COR-L47 (cell line): ENCODE results near the gene DCTN2.

Experiments used
- DNase-seq: peaks from one replicate; lab custom pipeline; 2025; lab: John Stamatoyannopoulos, UW

DCTN2 gene

DNA sequence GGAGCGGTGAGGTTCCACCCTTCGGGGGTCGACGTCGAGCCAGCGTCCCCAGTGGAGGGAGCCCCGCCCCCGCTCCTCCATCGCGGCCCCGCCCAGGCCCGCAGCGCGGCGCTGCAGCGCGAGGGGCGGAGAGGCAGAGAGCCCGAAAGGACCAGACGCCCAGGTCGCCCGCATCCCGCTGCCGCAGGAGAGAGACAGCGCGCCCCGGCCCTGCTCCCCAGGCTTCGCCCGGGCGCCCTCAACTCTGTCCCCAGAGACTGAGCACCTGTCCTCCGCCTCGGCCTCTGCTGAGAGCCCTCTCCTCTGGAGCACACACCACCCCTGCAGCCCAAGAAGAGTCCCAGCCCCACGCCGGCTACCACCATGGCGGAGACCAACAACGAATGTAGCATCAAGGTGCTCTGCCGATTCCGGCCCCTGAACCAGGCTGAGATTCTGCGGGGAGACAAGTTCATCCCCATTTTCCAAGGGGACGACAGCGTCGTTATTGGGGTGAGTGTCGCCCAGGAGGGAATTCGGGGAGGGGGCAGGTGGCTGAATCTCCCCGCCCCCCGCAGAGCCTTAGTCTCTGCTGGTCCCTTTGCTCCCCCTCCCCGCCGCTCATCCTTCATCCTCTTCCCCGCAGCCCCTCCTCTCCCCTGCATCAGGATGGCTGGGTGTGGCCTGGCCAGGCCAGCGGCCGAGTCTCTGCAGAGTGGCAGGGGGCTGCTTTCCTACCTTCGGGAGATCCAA, 3.1 kb upstream of the DCTN2 start, which contains the start of gene KIF5A:
Gene KIF5A (plus strand): TSS at position 136 of the 732 bp plus-strand sequence. CDS start 228 bp downstream, at position 364.
- peak; percentile 62 for DNase-seq

- no peak for DNase-seq
Measured at GRCh38 chr12:57549203-57549908, 2.4 kb upstream of the DCTN2 start.

GRCh38 chr12:57548488-57548887, 1.5 kb upstream of the DCTN2 start:
- no peak for DNase-seq

DNA sequence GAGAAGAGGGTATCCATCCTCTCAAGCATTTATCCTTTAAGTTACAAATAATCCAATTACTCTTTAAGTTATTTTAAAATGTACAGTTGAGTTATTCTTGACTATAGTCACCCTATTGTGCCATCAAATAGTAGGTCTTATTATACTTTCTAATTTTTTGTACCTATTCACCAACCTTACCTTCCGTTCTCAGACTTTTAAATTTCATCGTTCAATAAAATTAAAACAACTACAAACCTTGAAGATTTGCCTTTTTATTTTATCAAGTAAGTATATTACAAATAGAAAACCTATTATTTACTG, 972 bp upstream of the DCTN2 start:
- DNase-seq: no peak

GRCh38 chr12:57547288-57548012, 458 bp upstream of the DCTN2 start:
- DNase-seq: no peak

- DNase-seq: no peak
Measured at GRCh38 chr12:57545809-57546437, 1.1 kb downstream of the DCTN2 start.

DNA sequence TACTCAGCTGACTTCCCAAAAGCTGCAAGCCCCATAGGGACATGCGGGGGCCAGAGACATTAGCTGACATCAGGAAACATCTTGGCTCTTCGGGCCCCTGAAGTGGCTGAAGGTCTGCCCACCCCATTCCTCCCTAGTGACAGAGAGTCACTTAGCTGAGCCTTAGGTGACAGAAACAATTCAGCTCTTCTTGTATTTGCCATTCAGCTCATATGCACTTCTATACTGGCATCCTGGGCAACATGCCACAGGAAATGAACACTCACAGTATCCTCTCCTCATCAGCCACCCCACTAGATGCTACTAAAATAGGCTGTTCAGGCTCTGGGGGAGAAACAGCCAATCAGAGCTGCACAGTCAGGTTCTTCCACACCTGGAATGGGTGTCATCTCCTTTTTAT, 3.4 kb downstream of the DCTN2 start:
- DNase-seq: no peak

GRCh38 chr12:57541717-57542116, 5.3 kb downstream of the DCTN2 start:
- no peak for DNase-seq

- DNase-seq: no peak
Measured at GRCh38 chr12:57541001-57541400, 6.0 kb downstream of the DCTN2 start.

- no peak for DNase-seq
Measured at GRCh38 chr12:57539134-57539768, 7.7 kb downstream of the DCTN2 start.

- DNase-seq: no peak
Measured at GRCh38 chr12:57536597-57536942, 10.4 kb downstream of the DCTN2 start.

DNA sequence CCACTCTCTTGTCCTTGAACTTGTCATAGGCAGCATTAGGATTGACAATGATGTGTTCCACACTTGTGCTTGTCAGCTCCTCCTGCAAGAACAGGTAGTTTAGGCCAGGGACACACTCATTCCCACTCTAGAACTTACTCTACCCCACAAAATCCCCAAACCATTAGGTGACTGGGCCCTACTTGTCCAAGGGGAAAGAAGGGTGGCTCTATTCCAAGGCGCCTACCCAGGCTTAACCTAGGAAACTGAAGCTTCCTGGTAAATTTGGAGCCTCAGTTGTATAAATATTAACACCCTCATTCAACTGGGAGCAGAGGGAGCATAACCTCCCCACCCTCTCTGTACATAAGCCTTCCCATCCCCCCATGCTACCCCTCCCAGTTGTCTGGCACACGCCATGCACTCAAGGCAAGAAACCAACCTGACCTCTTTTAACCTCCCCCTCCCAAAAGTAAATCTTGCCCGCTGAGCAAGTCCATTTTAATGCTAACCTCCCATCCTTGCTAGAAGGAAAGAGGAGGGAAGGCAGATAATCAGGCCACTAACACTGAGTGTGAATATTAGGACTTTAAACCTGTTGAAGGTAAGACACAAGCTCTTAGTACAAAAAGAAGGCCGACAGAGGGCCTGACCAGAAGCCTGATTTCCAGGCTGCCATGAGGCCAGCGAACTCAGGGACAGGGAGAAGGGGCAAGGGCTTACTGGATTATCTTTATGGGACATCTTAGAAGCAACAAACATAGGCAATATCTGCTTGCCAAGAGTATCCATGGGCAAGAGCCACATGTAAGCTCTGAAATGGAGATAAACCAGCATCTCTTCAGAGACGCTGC, 11.0 kb downstream of the DCTN2 start:
- no peak for DNase-seq

- no peak for DNase-seq
Measured at GRCh38 chr12:57534991-57535543, 11.9 kb downstream of the DCTN2 start.

DNA sequence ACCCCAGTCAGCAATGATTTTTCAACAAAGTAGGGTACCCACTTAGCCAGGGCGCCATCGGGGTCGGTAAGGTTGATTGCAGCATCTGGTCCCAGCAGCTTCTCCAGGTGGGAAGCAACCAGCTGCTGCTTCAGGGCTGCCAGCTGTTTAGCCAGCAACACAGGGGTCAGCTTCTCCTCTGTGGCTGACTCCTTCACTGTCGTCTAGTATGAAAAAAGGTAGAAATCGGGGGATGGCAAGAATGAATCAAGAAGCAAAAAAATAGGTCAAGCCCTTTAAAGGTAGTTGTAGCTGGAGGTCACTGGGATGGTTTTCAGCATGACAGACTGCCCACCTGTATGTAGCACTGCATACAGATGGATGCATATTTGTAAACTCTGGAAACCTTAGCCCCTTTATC, 12.7 kb downstream of the DCTN2 start:
- no peak for DNase-seq

GRCh38 chr12:57533108-57533507, 13.9 kb downstream of the DCTN2 start:
- DNase-seq: no peak

GRCh38 chr12:57531836-57532235, 15.2 kb downstream of the DCTN2 start:
- DNase-seq: no peak

- no peak for DNase-seq
Measured at GRCh38 chr12:57530396-57531142, 16.4 kb downstream of the DCTN2 start.

DNA sequence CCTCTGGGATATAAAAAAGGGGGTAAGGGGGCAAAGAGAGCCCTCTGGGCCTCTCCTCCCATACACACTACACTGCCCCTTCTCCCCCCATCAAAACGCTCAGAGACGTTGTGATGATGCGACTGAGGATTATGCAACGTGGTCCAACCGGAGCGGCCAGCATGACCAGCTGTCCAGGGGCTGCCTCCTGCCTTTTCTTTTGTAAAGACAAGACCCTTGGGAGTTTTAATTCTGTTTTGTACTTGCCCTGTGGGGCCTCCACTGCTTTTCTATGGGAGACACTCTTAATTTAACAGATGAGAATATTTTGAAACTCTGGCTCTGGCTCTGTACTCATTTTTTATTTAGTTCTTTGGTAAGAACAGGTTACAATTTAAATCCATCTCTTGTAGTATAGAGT, 17.2 kb downstream of the DCTN2 start:
- no peak for DNase-seq

DNA sequence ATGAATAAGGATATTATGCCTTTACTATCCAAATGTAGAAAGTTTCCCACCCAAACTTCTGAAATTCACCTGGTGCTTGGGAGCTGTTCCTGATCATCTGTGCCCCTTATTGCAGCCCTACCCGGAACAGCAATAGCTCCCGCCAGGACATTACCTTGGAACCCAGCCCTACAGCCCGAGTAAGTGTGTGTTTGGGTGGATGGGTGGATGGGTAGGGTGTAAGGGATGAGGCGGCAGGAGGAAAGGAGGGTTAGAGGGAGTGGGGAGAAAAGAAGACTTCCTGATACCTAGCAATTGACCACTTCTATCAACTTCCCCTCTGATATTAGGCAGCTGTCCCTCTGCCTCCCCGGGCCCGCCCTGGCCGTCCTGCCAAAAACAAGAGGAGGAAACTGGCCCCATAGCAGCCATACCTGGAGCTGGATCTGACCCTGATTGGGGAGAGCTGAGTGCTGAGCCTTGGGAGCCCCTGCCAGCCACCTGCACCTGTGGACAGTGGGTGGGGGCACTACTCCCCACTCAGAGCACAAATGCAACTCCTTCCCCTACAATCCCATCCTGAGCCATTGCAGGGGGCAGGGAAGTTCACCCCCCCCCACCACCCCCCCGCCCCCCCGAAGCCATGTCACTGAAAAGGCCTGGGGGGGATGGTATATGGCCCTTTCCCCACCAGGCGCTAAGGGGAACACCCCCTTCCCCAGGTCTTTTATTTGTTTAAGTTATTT, 18.0 kb downstream of the DCTN2 start:
- no peak for DNase-seq

DNA sequence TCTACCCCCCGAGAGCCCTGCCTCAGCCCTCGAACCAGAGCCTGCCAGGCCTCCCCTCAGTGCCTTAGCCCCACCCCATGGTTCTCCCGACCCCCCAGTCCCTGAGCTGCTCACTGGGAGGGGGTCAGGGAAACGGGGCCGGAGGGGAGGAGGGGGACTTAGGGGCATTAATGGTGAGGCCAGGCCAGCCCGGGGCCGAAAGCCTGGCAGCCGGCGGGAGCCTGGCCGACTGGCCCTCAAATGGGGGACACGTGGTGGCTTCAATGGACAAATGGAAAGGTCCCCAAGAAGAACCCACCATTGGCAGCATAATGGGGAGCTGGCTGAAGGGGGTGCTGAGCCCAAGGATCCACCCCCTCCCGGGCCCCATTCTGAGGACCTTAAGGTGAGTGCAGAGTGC, 18.8 kb downstream of the DCTN2 start:
- DNase-seq: no peak
